GM21367 (cell line): ENCODE measurements around the gene PLGLB2.
"Not testable (repeated sequence)": the region's sequence is repeated elsewhere in the genome, so short reads cannot be mapped to it uniquely, and the experiment has no call there.

Experiments
- ATAC-seq: cut with Tn5 transposase; IDR thresholded peaks from one replicate; pipeline ENCODE4 v1.9.1; 2021; ENCODE audit not compliant: unreplicated experiment

PLGLB2 gene

DNA sequence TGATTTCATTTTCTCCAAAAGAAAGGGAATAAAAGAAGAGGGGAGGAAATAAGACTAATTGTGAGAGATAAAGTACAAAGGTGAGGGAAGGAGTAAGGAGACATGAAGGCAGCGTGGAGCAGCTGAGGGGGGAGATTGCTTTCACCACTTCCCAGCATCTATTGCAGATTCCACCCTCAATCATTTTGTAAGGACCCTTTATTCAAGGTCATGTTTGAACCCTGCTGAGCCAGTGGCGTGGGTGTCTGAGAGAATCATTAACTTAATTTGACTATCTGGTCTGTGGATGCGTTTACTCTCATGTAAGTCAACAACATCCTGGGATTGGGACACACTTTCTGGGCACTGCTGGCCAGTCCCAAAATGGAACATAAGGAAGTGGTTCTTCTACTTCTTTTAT, at the start of gene PLGLB2:
TSS of gene PLGLB2 (plus strand) at position 297 of the 400 bp plus-strand sequence. CDS start at position 364, 67 bp downstream.
- not testable (repeated sequence) for ATAC-seq

- ATAC-seq = not testable (repeated sequence)
Observed at GRCh38 chr2:87704572-87705323, 43.1 kb upstream of the PLGLB2 start.

DNA sequence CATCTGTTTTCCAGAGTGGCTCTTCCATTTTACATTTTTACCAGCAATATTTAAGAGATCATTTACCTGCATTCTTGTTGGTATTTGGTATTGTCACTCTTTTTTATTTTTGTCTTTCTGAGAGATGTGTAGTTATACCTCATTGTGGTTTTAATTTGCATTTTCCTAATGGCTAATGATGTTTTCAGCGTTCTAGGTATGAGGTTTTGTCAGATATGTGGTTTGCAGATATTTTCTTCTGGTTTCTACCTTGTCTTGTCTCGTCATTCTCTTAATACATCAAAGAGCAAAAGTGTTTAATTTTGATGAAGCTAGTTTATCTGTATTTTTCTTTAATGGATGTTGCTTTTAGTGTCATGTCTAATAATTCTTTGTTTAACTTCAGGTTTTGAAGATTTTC, 39.5 kb upstream of the PLGLB2 start:
- not testable (repeated sequence) for ATAC-seq

GRCh38 chr2:87727940-87728599, 19.8 kb upstream of the PLGLB2 start:
- ATAC-seq = not testable (repeated sequence)

- ATAC-seq = not testable (repeated sequence)
Observed at GRCh38 chr2:87740928-87741327, 7.0 kb upstream of the PLGLB2 start.

DNA sequence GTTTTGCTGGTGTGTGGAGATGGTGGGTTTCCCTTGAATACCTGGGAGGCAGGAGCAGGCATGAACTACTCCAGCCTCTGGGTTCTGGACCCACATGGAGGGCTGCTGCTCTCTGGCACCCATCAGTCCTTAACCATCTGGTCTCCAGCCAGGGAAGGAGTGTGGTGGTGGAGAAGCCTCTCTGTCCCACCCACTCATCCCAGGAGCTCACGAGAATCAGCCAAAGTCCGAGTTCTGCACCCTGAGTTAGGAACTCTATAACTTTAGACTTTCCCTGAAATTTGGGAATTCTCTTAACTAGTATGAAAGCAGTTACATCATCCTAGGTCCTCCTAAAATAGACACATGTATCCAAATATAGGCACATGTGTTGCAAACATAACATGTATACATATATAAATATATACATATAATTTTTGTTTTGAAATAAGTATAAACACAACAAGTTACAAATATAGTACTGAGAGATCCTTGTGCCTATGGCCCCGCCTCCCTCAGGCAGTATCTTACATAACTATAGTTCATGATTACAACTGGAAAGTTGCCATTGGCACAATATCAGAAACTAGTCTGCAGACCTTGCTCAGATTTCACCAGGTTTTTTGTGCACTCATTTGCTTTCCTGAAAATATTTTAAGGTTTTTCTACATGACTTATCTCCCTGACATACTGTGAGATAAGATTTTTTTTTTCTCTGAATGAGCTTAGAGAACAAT, 5.3 kb upstream of the PLGLB2 start:
- not testable (repeated sequence) for ATAC-seq

GRCh38 chr2:87743638-87744037, 4.2 kb upstream of the PLGLB2 start:
- ATAC-seq = not testable (repeated sequence)

- ATAC-seq = not testable (repeated sequence)
Observed at GRCh38 chr2:87745353-87745951, 2.4 kb upstream of the PLGLB2 start.

- ATAC-seq = not testable (repeated sequence)
Observed at GRCh38 chr2:87748524-87748923, 637 bp downstream of the PLGLB2 start.

DNA sequence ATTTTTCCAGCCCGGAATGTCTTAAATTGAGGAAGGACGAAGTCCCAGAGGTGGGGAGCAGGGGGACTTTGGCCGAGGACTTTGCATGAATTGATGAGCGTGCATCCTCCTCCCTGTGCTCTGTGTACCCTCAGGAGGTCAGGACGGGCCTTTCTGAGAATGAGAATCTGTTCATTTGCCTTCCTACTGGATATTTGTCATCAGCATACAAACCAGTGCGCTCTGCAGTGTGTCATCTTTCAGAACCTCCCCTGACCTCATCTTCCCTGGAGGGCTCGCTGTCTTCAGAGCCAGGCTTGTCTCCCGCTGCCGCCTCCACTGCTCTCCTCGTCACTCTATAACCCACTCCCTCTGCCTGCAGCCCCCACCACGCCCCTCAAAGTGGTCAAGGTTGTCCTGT, 2.7 kb downstream of the PLGLB2 start:
- ATAC-seq = not testable (repeated sequence)

- ATAC-seq = not testable (repeated sequence)
Observed at GRCh38 chr2:87754759-87755158, 6.9 kb downstream of the PLGLB2 start.
